Activated naive CD4-positive, alpha-beta T cell (primary cell): ENCODE data around the gene NOXA1.
"Not testable (repeated sequence)": the region's sequence is repeated elsewhere in the genome, so short reads cannot be mapped to it uniquely, and the experiment has no call there.

ENCODE experiments used
- DNase-seq, 4 experiments: peaks; one replicate each; lab custom pipeline; 2025; lab: John Stamatoyannopoulos, UW

NOXA1 gene

DNA sequence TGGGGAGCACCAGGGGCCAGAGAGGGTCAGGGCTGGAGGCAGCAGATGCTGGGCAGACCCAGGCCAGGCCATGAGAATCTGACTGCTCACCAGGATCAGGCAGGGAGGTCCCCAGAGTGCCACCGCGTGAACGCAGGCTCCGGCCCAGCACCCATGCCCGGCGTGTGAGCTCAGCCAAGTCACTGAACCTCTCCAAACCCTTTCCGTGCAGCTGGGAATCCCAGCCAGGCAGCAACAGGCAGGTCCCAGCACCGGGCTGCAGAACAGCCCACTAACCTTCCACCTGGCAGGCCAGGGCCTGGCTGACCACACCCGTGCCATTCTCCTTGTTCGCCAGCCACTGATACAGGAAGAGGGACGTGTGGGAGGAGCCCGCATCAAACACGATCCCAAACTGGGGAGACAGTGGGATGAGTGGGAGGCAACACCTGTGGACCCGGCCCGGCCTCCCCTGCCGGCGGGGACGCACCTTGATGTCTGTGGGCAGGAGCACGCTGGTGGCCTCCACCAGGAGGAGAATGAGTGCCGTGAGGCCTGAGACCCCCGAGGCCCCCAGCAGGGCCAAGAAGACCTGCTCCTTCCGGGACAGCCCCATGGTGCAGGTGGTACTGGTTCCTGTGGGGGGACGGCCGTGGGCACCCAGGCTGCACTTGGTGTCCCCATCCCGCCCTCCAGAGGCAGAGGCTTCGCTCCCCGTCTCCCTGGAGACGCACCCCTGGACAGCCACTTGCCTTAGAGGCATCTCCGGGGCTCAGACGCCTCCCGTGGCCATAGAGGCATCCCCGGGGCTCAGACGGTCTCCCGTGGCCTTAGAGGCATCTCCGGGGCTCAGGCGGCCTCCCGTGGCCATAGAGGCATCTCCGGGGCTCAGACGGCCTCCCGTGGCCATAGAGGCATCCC is 14.7 kb downstream of the NOXA1 start:
- no peak for DNase-seq

DNA sequence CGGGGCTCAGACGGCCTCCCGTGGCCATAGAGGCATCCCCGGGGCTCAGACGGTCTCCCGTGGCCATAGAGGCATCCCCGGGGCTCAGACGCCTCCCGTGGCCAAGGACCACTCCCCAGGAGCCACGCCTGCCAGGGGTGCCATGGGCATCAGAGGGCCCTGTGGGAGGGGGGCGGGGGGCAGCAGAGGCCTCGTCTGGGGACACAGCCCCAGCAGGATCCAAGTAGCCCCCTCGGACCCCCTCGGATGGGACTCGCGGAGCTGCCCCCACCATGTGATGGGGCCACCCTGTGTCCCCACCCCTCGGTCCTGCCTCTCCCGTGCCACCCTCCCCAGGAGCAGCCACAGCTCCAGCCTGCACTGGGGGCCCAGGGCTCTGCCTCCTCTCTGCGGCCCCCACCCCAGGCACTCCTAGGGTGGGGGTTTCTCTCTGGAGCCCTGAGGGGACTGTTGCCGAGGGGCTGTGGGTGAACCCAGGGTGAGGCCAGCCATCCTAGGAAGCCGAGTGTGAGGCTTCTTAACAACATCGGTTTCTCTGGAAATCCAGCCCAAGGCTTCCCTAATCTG is 15.5 kb downstream of the NOXA1 start:
- no peak for DNase-seq

DNA sequence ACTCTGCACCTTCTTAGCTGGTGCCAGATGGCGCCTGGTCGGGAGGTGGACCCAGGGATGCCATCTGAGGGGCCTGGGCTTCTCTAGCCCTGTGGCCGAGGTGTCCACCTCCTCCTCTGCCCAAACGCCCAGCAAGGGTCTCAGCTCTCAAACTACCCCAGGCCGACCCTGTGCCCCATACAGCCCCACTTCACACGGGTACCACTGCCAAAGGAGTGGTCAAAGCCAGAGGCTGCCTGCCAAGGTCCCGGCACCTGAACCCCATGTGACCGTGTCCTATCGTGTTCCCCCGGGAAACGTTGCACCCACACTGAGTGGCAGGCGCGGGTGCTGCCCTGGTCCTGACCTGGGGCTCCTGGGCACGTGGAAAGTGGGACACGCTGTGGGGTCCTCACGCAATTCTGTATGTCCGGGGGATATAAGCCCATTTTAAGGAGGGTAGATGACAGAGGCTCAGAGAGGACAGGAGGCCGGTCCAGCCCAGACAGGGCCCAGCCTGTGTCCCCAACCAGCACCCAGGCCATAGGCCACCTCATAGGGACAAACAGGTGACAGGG is 16.0 kb downstream of the NOXA1 start:
- DNase-seq = no peak

DNA sequence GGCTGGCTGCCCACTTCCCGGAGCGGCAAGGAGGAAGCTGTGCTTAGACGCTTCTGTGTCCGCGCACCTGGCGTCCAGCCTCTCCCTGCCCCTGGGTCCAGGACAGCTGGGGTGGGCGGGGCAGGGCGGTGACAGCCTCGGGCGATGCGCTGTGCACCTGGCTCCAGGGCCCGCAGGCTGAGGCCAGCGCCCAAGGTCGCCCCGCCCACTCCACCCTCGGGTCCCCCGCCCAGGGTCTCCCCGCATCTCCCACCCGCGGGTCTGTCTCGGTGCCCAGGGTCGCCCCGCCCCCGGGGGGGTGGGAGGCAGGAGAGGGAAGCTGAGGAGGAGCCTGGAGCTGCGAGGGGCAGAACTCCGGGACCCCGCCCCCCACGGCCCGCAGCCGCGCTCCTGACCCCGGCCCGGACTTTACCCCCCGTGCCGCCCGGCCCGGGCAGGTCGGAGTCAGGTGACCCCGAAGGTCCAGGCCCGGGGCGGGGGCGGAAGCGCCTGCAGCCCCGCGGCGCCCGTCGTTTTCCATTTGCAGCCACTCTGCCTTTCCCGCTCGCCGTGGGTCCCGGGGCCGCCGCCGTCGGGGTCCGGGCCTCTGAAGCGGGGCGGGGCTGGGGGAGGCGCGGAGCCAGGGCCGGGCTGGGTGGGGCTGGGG is 18.2 kb downstream of the NOXA1 start, which contains the start of gene ENTPD8:
ENTPD8 (minus strand) TSS at position 69 of the 646 bp plus-strand sequence. CDS start 3,072 bp downstream, outside the sequence.
- DNase-seq = peak in 1 of 4 experiments; percentile 24

DNA sequence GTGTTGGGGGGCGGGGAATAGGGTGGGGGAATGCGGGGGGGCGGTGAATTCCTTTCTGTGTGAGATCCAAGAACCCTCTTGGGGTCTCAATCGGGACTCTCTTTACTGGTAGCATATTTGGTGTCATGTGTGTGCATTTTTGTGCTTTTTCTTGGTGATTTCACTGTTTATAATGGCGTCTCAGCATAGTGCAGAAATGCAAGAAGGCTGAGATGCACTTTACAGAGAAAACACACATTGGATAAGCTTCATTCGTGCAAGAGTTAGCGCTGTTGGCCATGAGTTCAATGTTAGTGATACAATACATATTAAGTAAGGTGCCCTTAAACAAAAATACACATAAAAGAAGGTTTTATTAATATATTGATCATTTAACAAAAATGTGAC is 18.7 kb downstream of the NOXA1 start:
- DNase-seq = no peak

DNA sequence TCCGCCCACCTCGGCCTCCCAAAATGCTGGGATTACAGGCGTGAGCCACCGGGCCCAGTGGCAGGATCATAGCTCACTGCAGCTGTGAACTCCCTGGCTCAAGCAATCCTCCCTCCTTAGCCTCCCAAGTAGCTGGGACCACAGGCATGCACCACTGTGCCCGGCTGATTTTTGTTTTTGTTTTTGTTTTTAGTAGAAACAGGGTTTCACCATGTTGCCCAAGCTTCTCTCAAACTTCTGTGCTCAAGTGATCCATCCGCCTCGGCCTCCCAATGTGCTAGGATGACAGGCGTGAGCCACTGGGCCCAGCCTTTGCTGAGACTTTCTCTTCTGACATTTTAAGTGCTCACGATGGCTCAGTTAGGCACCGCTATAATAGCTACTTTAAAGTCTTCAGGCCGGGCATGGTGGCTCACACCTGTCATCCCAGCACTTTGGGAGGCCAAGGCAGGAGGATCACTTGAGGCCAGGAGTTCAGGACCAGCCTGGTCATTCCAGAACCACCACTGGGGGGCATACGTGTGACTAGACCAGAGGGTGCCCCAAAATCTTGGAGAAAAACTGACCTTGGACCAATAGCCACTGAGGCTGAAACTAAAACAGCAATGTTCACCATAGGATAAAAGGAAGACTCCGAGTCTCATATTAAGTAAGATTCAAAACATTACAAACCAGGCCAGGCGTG is 21.1 kb downstream of the NOXA1 start:
- no peak for DNase-seq

DNA sequence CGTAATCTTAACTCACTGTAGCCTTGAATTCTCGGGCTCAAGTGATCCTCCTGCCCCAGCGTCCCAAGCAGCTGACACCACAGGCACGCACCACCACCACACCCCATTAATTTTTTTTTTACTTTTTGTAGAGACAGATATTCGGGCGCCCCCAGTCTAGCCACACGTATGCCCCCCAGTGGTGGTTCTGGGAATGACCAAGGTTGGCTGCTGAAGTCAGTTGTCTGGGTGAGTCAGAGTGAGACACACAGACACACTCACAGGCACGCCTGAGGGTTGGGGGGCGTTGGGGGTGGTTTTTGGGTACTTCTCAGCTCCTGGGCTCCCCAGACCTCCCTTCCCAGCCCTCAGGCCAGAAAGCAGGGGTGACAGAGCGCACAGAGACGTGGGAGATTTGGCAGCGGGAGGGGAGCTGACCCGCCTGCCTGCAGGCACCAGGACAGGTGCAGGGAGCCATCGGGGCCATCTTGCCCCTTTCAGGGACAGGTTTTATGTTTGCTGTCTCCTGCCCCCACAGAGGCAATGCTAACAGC is 22.1 kb downstream of the NOXA1 start:
- peak; percentile 71 to 82 (median 76) for DNase-seq

DNA sequence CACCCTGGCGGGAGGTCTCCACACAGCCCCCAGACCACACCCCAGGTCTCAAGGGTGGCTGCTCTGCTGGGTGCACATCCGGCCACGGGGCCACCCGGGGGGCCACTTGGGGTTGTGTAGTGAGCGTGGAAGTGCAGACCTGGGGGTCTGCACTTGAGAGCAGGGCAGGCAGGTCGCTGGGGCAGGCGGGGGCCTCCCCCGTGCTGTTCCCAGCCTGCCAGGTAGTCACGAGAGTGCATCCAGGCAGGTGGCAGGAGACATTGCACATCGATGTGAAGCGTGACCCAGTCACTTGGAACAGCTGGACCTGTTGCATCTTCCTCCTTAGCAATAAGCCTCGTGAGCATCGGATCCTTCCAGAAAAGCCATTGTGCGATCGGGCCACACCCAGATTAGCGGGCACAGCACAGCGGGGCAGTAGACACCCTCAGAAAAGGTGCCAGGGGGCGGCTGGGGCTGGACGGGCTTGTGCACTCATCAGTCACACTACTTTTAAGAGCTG is 22.8 kb downstream of the NOXA1 start:
- no peak for DNase-seq

DNA sequence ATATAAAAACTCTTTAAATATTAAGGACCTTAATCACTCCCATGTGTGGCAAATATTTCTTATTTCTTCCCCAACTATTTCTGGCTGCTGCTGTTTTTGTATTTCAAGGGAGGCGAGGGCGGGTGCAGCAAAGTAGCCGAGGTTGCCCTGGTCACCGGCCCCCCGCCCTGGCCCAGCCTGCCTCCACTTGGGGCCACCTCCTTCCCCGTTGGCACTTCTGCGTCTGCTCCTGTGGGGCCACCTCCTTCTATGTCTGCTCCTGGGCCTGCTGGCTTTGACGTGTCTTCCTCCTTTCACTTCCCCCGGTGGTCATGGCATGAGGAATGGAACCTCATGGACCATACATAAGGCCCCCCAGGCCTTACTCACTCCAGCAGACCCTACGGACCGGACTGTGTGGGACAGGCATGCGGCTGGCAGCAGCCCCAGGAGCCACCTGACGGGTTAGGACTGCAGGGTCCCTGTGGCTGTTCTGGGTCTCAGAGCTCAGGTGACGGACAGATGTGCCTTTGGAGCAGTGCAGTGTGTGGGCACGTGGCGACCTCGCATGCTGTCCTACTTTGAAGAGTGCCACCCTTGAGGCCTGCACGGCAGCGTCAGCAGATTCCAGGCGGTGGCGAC is 23.8 kb downstream of the NOXA1 start:
- DNase-seq = no peak

DNA sequence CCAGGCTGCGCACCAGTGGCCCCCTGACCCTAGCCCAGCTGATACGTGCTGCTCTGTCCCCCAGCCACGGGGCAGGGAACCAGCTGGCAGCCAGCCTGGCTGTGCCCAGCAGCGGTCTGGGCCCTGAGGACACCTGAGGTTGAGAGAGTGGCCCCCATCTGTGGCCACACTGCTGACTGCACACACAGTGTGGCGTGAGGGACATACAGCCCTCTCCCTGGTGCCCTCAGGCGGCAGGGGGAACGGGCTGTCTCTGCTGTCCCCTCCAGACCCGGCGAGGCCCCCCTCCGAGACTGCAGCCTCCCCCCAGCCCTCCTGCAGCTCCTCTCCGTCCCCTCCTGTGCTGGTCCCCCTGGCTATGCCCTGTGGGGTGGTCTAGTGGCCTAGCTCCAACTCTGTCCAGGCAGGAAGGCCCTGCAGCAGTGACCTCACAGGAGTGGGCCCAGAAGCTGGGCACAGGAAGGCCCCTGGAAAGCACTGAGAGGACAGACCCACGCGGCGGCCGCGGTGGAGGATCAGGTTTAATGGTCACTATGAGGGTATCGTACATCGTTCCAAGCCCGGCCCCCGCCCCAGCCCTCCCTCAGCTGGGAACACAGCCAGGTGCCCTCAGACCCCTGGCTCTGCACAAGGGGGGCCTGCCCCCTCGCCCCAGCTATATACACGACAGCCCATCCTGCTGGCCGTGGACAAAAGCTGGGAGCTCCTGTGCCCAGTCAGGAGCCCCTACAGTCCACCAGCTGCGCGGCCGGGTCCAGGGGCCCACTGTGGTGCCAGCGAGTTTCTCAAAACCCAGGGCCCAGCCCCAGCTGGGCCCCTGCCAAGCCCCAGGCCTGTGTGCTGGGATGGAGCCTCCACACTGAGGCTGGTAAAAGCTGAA is 24.8 kb downstream of the NOXA1 start:
- DNase-seq = no peak

DNA sequence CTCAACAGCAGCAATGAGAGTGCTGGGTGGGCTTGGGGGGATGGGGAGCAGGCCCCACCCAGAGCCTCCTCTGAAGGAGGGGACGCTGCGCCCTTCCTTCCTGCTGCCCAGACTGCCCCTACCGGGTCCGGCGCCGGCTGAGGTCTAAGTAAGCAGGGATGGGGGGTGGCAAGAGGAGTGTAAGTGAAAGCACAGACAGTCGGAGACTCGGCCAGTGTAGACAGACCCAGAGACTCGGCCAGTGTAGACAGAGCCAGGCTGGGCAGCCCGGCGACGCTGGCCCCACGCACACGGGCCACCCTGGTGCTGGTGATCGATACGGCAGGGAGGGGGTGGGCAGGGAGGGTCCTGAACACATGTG is 25.4 kb downstream of the NOXA1 start:
- no peak for DNase-seq

DNA sequence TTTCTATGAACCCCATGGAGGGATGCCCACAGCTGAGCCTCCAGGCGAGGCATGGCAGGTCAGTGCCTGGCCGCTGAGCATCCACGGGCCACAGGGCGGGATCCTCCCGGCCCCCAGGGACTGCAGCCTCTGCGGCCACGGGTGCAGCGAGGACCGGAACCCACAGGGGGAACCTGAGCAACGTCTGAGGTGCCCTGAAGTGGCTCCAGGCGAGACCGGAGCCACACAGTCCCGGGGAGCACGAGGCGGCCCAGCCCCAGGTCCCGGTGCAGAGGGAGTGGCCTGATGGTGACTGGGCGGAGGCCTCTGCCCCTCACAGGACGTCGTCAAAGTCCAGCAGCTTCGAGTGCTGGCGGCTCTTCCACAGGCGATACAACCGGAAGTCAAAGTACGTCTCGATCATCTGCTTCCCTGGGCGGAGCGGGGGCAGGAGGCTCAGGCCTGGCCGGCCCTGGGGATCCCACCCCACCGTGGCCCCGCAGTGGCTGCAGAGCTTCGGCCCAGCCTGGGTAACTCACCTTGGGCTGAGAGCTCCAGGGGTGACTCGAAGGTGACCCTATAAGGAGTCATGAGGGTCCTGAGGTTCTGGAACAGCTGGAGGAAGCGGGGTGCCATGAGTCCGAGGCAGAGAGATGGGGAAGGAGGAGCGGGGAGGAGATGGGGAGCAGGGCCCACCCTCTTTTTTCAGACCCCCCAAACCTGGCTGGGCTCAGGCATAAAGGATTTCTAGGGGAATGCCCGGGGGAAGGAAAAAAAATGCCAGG is 26.1 kb downstream of the NOXA1 start:
- DNase-seq = no peak

DNA sequence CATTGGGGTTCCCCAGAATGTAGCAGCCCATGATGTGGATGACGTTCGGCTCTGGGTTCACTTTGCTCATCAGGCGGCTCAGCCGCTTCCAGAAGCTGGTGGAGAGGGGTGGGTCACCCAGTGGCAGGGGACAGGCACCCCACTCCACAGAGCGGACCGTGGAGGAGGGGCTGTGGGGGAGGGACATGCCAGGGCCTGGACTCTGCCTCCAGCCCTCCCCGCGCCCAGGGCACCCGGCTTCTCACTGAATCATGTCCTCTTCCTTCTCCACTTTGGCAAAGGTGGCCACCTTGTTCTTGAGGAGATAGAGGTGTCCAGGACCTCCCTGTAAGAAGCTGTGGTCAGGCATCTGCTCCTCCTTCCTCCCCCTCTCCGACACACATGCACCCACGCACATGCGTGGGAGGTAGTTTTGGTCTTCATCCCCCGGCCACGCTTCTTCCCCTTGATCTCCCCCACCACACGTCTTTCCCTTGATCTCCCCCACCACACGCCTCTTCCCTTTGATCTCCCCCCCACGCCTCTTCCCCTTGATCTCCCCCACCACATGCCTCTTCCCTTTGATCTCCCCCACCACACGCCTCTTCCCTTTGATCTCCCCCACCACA is 26.8 kb downstream of the NOXA1 start:
- peak in 1 of 4 experiments; percentile 20 for DNase-seq

DNA sequence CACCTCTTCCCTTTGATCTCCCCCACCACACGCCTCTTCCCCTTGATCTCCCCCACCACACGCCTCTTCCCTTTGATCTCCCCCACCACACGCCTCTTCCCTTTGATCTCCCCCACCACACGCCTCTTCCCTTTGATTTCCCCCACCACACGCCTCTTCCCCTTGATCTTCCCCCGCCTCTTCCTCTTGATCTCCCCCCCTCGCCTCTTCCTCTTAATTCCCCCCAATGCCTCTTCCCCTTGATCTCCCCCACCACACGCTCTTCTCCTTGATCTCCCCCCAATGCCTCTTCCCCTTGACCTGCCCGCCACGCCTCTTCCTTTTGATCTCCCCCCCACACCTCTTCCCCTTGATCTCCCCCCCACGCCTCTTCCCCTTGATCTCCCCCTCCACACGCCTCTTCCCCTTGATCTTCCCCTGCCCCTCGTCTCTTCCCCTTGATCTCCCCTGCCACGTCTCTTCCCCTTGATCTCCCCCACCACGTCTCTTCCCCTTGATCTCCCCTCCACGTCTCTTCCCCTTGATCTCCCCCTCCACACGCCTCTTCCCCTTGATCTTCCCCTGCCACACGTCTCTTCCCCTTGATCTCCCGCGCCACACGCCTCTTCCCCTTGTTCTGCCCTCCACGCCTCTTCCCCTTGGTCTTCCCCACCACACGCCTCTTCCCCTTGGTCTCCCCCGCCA is 27.5 kb downstream of the NOXA1 start:
- DNase-seq = peak in 1 of 4 experiments; percentile 32

DNA sequence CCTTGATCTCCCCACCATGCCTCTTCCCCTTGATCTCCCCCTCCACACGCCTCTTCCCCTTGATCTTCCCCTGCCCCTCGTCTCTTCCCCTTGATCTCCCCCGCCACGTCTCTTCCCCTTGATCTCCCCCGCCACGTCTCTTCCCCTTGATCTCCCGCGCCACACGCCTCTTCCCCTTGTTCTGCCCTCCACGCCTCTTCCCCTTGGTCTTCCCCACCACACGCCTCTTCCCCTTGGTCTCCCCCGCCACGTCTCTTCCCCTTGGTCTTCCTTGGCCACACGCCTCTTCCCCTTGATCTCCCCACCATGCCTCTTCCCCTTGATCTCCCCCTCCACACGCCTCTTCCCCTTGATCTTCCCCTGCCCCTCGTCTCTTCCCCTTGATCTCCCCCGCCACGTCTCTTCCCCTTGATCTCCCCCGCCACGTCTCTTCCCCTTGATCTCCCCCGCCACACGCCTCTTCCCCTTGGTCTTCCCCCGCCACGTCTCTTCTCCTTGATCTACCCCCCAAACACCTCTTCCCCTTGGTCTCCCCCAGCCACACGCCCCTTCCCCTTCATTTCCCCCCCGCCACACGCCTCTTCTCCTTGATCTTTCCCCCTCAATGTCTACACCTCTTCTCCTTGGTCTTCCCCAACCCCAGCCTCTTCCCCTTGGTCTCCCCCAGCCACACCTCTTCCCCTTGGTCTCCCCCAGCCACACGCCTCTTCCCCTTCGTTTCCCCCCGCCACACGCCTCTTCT is 28.2 kb downstream of the NOXA1 start:
- DNase-seq = not testable (repeated sequence)

DNA sequence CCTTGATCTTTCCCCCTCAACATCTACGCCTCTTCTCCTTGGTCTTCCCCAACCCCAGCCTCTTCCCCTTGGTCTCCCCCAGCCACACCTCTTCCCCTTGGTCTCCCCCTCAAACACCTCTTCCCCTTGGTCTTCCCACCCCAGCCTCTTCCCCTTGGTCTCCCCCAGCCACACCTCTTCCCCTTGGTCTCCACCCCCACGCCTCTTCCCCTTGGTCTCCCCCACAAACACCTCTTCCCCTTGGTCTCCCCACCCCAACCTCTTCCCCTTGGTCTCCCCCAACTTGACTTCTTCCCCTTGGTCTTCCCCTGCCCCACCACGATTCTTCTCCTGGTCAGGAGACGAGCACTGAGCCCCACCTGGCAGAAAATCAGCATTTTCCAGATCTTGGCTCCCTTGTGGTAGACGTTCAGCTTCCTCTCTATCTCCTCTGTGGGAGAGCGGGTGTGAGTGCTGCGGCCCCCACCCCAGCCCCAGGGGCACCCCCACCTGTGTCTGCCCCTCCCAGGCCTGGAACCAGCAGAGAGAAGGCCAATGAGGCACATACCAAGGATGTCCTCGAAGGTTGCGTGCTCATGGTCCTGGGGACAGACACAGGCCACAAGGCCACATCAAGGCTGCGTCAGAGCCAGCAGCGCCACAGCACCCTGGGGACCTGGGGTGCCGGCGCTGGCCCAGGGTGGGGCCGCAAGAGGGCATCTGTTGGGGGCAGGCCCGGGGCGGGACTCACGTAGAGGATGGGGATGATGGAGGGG is 29.0 kb downstream of the NOXA1 start:
- DNase-seq = no peak
